Chondrocyte (in vitro differentiated cells): Measurements from ENCODE around the gene ZSWIM9. TPM values are rescaled to one million over a fixed set of nuclear protein-coding genes. Genes with fewer than 3 reads are reported as not detected.

ENCODE experiments used
- DNase-seq: peaks from one replicate; pipeline ENCODE4 v3.0.0; 2021; ENCODE audit warnings: mixed read lengths, low spot score
- H3K27ac Mint-ChIP-seq: one replicate; pipeline ENCODE4 v1.8.0; 2021; ENCODE audit warnings: mild to moderate bottlenecking, moderate library complexity, mixed read lengths; ENCODE audit not compliant: unreplicated experiment
- H3K27me3 Mint-ChIP-seq: 2 replicates; pipeline ENCODE4 v1.8.0; 2021; ENCODE audit warnings: low read depth, mixed read lengths
- H3K36me3 Mint-ChIP-seq: 2 replicates; pipeline ENCODE4 v1.8.0; 2021; ENCODE audit warnings: low read depth, mixed read lengths
- H3K4me1 Mint-ChIP-seq: 2 replicates; pipeline ENCODE4 v1.8.0; 2021; ENCODE audit warnings: low read depth, mild to moderate bottlenecking, mixed read lengths
- H3K4me3 Mint-ChIP-seq: one replicate; pipeline ENCODE4 v1.8.0; 2021; ENCODE audit warnings: mild to moderate bottlenecking, moderate library complexity, mixed read lengths; ENCODE audit not compliant: unreplicated experiment
- H3K9me3 Mint-ChIP-seq: 2 replicates; pipeline ENCODE4 v1.8.0; 2021; ENCODE audit warnings: low read depth, mixed read lengths
- total RNA-seq: library from RNA; stranded (reverse); gene quantifications from 3 replicates; pipeline ENCODE4 v1.2.1, GENCODE V29; 2021
- TF ChIP-seq, protein P1 (sequence below): fragments of 200-600 bp; sonication (generic); IDR thresholded peaks from 2 replicates; pipeline ENCODE4 v1.5.0; 2021; ENCODE audit warnings: antibody characterized with exemption, mild to moderate bottlenecking, moderate library complexity

ZSWIM9 gene
- total RNA-seq, 1 donor from 2014 or later, result 5.0 TPM

DNA sequence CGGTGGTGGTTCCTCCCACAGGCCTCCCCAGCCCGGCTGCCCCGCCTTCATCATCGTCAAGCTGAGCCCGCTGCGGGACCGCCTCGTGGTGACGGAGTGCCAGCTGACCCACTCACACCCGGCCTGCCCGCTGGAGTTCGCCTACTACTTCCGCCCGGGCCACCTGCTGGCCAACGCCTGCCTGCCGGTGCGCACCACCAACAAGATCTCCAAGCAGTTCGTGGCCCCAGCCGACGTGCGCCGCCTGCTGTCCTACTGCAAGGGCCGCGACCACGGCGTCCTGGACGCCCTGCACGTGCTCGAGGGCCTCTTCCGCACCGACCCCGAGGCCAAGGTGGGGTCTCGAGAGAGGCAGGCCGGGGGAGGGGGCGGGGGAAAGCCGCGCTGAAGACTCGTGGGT is 12.0 kb downstream of the ZSWIM9 start:
- Mint-ChIP-seq H3K4me3 (no peak overlapping the region), H3K27ac (no peak overlapping the region), H3K4me1 (no peaks in the 10 kb centered on the region), H3K36me3 (peaks cover 13% of the 10 kb centered on the region), H3K9me3 (peaks cover 12% of the 10 kb centered on the region), H3K27me3 (no peaks in the 10 kb centered on the region)
- TF ChIP-seq, protein P1, sequence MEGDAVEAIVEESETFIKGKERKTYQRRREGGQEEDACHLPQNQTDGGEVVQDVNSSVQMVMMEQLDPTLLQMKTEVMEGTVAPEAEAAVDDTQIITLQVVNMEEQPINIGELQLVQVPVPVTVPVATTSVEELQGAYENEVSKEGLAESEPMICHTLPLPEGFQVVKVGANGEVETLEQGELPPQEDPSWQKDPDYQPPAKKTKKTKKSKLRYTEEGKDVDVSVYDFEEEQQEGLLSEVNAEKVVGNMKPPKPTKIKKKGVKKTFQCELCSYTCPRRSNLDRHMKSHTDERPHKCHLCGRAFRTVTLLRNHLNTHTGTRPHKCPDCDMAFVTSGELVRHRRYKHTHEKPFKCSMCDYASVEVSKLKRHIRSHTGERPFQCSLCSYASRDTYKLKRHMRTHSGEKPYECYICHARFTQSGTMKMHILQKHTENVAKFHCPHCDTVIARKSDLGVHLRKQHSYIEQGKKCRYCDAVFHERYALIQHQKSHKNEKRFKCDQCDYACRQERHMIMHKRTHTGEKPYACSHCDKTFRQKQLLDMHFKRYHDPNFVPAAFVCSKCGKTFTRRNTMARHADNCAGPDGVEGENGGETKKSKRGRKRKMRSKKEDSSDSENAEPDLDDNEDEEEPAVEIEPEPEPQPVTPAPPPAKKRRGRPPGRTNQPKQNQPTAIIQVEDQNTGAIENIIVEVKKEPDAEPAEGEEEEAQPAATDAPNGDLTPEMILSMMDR, result peak; percentile 23
- no peak for DNase-seq

DNA sequence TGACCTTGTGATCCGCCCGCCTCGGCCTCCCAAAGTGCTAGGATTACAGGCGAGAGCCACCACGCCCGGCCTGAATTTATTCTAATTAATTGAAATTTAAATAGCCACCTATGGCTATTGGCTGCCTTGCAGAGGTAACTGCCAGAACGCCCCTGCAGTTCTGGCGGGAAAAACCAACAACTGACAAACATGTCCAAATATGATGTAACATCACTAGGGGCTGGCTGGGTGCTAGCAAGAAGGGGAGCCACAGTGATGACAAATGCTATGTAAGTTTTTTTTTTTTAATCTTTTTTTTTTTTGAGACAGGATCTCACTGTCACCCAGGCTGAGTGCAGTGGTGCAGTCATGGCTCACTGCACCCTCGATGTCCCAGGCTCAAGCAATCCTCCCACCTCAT is 12.9 kb downstream of the ZSWIM9 start:
- Mint-ChIP-seq H3K36me3 (peaks cover 13% of the 10 kb centered on the region), H3K4me3 (no peak overlapping the region), H3K27me3 (no peaks in the 10 kb centered on the region), H3K9me3 (peaks cover 12% of the 10 kb centered on the region), H3K4me1 (no peaks in the 10 kb centered on the region), H3K27ac (no peak overlapping the region)
- DNase-seq, result no peak
- TF ChIP-seq, protein P1, result no peak

DNA sequence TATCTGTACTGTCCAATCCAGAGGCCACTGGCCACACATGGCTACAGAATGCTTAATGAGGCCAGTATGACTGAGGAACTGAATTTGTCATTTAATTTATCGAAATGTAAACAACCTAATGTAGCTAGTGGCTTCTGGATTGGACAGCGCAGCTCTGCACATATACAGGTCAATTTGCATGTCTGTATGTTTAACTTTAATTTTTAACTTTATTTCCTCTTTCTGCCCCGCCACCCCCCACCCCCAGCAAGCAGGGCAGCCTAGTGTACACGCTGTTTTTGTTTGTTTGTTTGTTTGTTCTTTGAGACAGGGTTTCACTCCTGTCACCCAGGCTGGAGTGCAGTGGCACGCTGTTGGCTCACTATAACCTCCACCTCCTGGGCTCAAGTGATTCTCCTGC is 15.5 kb downstream of the ZSWIM9 start:
- no peak for DNase-seq
- peaks cover 4% of the 10 kb centered on the region for H3K4me1 Mint-ChIP-seq
- peaks cover 14% of the 10 kb centered on the region for H3K36me3 Mint-ChIP-seq
- TF ChIP-seq, protein P1, result no peak
- H3K4me3 Mint-ChIP-seq, result no peak overlapping the region
- peaks cover 11% of the 10 kb centered on the region for H3K9me3 Mint-ChIP-seq
- no peaks in the 10 kb centered on the region for H3K27me3 Mint-ChIP-seq
- no peak overlapping the region for H3K27ac Mint-ChIP-seq

DNA sequence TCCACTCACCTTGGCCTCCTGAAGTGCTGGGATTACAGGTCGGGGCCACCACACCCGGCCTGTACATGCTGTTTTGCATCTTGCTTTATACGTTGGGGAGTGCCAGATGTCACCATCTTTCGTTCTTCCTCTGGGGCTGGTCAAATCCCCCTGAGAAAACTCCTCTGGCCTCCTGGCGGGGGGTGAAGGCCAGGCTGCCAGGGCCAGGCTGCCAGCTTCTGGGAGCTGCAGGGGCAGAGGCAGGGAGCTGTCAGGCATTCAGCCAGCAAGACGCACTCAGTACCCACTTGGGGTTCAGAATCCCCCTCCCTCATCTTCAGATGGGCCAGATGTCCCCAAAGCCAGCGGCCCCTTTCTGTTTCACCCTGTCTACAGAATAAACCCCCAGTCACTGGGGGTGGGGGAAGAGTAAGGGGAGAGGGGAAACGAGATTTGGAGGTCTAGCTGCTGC is 16.1 kb downstream of the ZSWIM9 start:
- TF ChIP-seq, protein P1, result no peak
- Mint-ChIP-seq H3K4me1 (peaks cover 4% of the 10 kb centered on the region), H3K36me3 (peaks cover 10% of the 10 kb centered on the region), H3K9me3 (peaks cover 6% of the 10 kb centered on the region), H3K27ac (no peak overlapping the region), H3K4me3 (no peak overlapping the region), H3K27me3 (no peaks in the 10 kb centered on the region)
- peak; percentile 34 for DNase-seq

DNA sequence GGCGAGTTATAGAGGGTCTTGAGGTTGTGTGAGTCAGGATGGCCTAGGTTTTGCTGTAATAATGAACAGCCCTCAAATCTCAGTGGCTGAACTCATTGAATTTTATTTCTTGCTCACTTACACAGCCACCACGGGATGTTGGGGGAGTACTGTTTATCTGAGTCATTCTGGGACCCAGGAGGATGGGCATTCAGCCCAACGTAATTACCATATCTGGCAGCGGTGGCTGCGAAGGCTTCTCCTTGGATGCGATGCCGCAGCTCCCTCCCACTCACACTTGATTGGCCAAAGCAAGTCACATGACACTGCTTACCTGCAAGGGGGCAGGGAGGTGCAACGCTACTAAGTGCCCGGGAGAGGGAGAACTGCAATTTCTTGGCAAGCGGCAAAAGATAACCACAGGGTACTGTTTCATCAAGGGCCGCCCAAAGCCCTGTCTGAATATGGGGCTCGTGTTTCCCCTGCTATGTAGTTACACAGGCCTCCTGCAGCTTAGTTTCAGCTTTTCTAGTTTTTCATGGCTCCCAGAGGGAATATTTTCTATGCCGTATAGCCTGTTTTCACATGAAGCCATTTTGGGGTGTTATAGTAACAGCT is 19.9 kb downstream of the ZSWIM9 start:
- Mint-ChIP-seq H3K27ac (peak overlapping the region; percentile 59), H3K36me3 (peaks cover 4% of the 10 kb centered on the region), H3K9me3 (peaks cover 3% of the 10 kb centered on the region), H3K27me3 (no peaks in the 10 kb centered on the region), H3K4me1 (peaks cover 4% of the 10 kb centered on the region), H3K4me3 (no peak overlapping the region)
- peak; percentile 50 for DNase-seq
- TF ChIP-seq, protein P1, result peak; percentile 56
